A673 (cell line): Measurements from ENCODE around the gene DHRS9.

Experiments used
- EZH2 ChIP-seq: fragments of 200-600 bp; sonication (generic); IDR thresholded peaks from 2 replicates; pipeline ENCODE4 v1.6.1; 2017; ENCODE audit warnings: borderline replicate concordance, low read depth, mild to moderate bottlenecking, mixed read lengths, antibody characterized with exemption, low read length; ENCODE audit not compliant: poor library complexity, severe bottlenecking
- TF ChIP-seq, protein P1 (sequence below): fragments of 300-800, 200-600 bp; sonication (generic); conservative IDR thresholded peaks from 2 replicates; pipeline ENCODE4 v1.5.1; 2017; ENCODE audit warnings: low read depth, mild to moderate bottlenecking, antibody characterized with exemption, low read length, moderate library complexity, mixed read lengths

DNA sequence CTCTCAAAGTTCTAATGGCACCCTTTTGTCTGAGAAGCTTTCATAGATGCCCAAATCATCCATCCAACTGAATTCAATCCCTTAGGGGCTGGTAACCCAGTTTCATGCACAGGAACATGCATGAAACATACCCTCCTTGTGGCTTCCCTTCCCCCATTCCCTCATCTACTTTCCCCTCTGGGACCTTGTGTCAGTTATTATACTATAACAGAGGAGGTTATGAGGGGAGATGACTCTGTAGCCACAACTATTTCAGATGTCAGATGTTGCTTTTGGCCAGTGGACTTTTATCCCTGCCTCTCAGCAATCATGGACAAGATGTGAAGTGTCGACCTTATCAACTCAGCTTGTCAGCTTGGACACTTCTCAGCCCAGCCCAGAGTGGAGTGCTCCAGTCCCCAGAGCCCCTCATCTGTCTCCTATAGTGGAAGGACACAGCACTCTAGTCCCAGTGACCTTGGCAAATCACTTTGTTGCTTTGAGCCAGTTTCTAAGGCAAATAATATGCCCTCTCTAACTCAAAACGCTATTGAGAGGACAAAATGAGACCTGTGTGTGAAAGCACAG is 8.4 kb downstream of the DHRS9 start:
- TF ChIP-seq, protein P1, sequence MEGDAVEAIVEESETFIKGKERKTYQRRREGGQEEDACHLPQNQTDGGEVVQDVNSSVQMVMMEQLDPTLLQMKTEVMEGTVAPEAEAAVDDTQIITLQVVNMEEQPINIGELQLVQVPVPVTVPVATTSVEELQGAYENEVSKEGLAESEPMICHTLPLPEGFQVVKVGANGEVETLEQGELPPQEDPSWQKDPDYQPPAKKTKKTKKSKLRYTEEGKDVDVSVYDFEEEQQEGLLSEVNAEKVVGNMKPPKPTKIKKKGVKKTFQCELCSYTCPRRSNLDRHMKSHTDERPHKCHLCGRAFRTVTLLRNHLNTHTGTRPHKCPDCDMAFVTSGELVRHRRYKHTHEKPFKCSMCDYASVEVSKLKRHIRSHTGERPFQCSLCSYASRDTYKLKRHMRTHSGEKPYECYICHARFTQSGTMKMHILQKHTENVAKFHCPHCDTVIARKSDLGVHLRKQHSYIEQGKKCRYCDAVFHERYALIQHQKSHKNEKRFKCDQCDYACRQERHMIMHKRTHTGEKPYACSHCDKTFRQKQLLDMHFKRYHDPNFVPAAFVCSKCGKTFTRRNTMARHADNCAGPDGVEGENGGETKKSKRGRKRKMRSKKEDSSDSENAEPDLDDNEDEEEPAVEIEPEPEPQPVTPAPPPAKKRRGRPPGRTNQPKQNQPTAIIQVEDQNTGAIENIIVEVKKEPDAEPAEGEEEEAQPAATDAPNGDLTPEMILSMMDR = no peak
- TF ChIP-seq EZH2 = no peak
